H9 (cell line): ENCODE data around the gene HOXA1. TPM values are rescaled to one million over a fixed set of nuclear protein-coding genes. Genes with fewer than 3 reads are reported as not detected.

ENCODE experiments used
- DNase-seq: peaks from one replicate; pipeline ENCODE4 v3.0.0-alpha.2; 2017
- H2AFZ ChIP-seq: one replicate; pipeline ENCODE4 v1.6.1; 2013; ENCODE audit warnings: mild to moderate bottlenecking, low read length, control low read depth, moderate library complexity
- H2AK5ac ChIP-seq: 2 replicates; pipeline ENCODE4 v1.6.1; 2013; ENCODE audit warnings: low read length, control low read depth, mixed read lengths; ENCODE audit not compliant: insufficient read length
- H2BK120ac ChIP-seq: one replicate; pipeline ENCODE4 v1.6.1; 2013; ENCODE audit warnings: low read depth, mild to moderate bottlenecking, low read length, control low read depth, inconsistent platforms; ENCODE audit not compliant: poor library complexity, severe bottlenecking
- H2BK12ac ChIP-seq: 2 replicates; pipeline ENCODE4 v1.6.1; 2013; ENCODE audit warnings: low read length, control low read depth, mixed read lengths, low read depth; ENCODE audit not compliant: insufficient read length
- H2BK15ac ChIP-seq: 2 replicates; pipeline ENCODE4 v1.6.1; 2013; ENCODE audit warnings: low read depth, low read length, control low read depth
- H2BK20ac ChIP-seq: one replicate; pipeline ENCODE4 v1.6.1; 2013; ENCODE audit warnings: low read depth, mild to moderate bottlenecking, low read length, control low read depth, inconsistent platforms; ENCODE audit not compliant: poor library complexity, severe bottlenecking
- H2BK5ac ChIP-seq: 2 replicates; pipeline ENCODE4 v1.6.1; 2013; ENCODE audit warnings: low read length, control low read depth, mixed read lengths; ENCODE audit not compliant: insufficient read length
- H3K14ac ChIP-seq: 2 replicates; pipeline ENCODE4 v1.6.1; 2013; ENCODE audit warnings: low read length, control low read depth; ENCODE audit not compliant: insufficient read depth
- H3K18ac ChIP-seq: 2 replicates; pipeline ENCODE4 v1.6.1; 2013; ENCODE audit warnings: low read depth, mild to moderate bottlenecking, mixed read lengths, low read length, control low read depth; ENCODE audit not compliant: insufficient read length
- H3K23ac ChIP-seq: 2 replicates; pipeline ENCODE4 v1.6.1; 2013; ENCODE audit warnings: low read length, control low read depth, mixed read lengths, low read depth; ENCODE audit not compliant: insufficient read length
- H3K23me2 ChIP-seq: 2 replicates; pipeline ENCODE4 v1.6.1; 2013; ENCODE audit warnings: low read depth, mild to moderate bottlenecking, mixed read lengths, low read length, control low read depth; ENCODE audit not compliant: insufficient read length, poor library complexity, severe bottlenecking
- H3K27ac ChIP-seq: 2 replicates; pipeline ENCODE4 v1.5.1; 2013; ENCODE audit warnings: low read length, control low read depth, mixed read lengths, low read depth; ENCODE audit not compliant: insufficient read length
- H3K27me3 ChIP-seq: 2 replicates; pipeline ENCODE4 v1.6.1; 2013; ENCODE audit warnings: low read length, control low read depth, inconsistent platforms; ENCODE audit not compliant: insufficient read depth
- H3K4ac ChIP-seq: 2 replicates; pipeline ENCODE4 v1.6.1; 2013; ENCODE audit warnings: low read depth, mild to moderate bottlenecking, control low read depth, inconsistent platforms, low read length, moderate library complexity
- H3K4me1 ChIP-seq: 2 replicates; pipeline ENCODE4 v1.6.1; 2013; ENCODE audit warnings: low read length, control low read depth, inconsistent platforms; ENCODE audit not compliant: insufficient read depth
- H3K4me2 ChIP-seq: 2 replicates; pipeline ENCODE4 v1.6.1; 2013; ENCODE audit warnings: low read length, control low read depth, mixed read lengths; ENCODE audit not compliant: insufficient read length, insufficient read depth
- H3K56ac ChIP-seq: 2 replicates; pipeline ENCODE4 v1.6.1; 2013; ENCODE audit warnings: low read depth, mild to moderate bottlenecking, mixed read lengths, low read length, control low read depth; ENCODE audit not compliant: insufficient read length
- H3K79me1 ChIP-seq: 2 replicates; pipeline ENCODE4 v1.6.1; 2013; ENCODE audit warnings: low read depth, mild to moderate bottlenecking, moderate library complexity, low read length, control low read depth, inconsistent platforms; ENCODE audit not compliant: insufficient read depth, poor library complexity, severe bottlenecking
- H3K79me2 ChIP-seq: 2 replicates; pipeline ENCODE4 v1.6.1; 2013; ENCODE audit warnings: low read length, control low read depth, inconsistent platforms; ENCODE audit not compliant: insufficient read depth
- H3K9ac ChIP-seq: 2 replicates; pipeline ENCODE4 v1.6.1; 2013; ENCODE audit warnings: low read length, control low read depth, mixed read lengths; ENCODE audit not compliant: insufficient read length; ENCODE audit errors: extremely low read depth
- H3K9me3 ChIP-seq: one replicate; pipeline ENCODE4 v1.6.1; 2013; ENCODE audit warnings: low read depth, low read length, inconsistent platforms; ENCODE audit not compliant: control insufficient read depth
- H3T11ph ChIP-seq: one replicate; pipeline ENCODE4 v1.6.1; 2013; ENCODE audit warnings: mild to moderate bottlenecking, low read length, control low read depth, inconsistent platforms
- H4K20me1 ChIP-seq: one replicate; pipeline ENCODE4 v1.6.1; 2013; ENCODE audit not compliant: control insufficient read depth, insufficient read length, insufficient read depth
- H4K5ac ChIP-seq: 2 replicates; pipeline ENCODE4 v1.6.1; 2013; ENCODE audit warnings: low read depth, mild to moderate bottlenecking, mixed read lengths, low read length, control low read depth; ENCODE audit not compliant: insufficient read length
- H4K8ac ChIP-seq: replicated peaks from 2 replicates; pipeline ENCODE4 v1.6.1; 2013; ENCODE audit warnings: low read length, control low read depth, mixed read lengths, low read depth; ENCODE audit not compliant: insufficient read length
- H4K91ac ChIP-seq: 2 replicates; pipeline ENCODE4 v1.6.1; 2013; ENCODE audit warnings: low read depth, mild to moderate bottlenecking, moderate library complexity, mixed read lengths, low read length, control low read depth; ENCODE audit not compliant: insufficient read length
- H3K27ac Mint-ChIP-seq, 3 experiments: 2 replicates in 2 of 3; 3 replicates in 1 of 3; pipeline ENCODE4 v1.8.0; 2020 to 2021; ENCODE audit warnings: mixed read lengths in 3 of 3, mild to moderate bottlenecking in 1 of 3, moderate library complexity in 1 of 3
- H3K27me3 Mint-ChIP-seq: 2 replicates; pipeline ENCODE4 v1.8.0; 2021; ENCODE audit warnings: low read depth, mild to moderate bottlenecking, moderate library complexity, mixed read lengths
- H3K36me3 Mint-ChIP-seq, 3 experiments: 2 replicates in 2 of 3; 3 replicates in 1 of 3; pipeline ENCODE4 v1.8.0; 2020 to 2021; ENCODE audit warnings: low read depth in 3 of 3, mixed read lengths in 3 of 3; ENCODE audit not compliant: insufficient read depth in 1 of 3
- H3K4me1 Mint-ChIP-seq, 2 experiments: 2 replicates each; pipeline ENCODE4 v1.8.0; 2020; ENCODE audit warnings: mixed read lengths in 2 of 2
- H3K4me3 Mint-ChIP-seq, 2 experiments: 2 replicates in 1 of 2; 3 replicates in 1 of 2; pipeline ENCODE4 v1.8.0; 2020 to 2021; ENCODE audit warnings: mild to moderate bottlenecking in 2 of 2, mixed read lengths in 2 of 2, moderate library complexity in 1 of 2
- H3K9me3 Mint-ChIP-seq, 2 experiments: 2 replicates in 1 of 2; 3 replicates in 1 of 2; pipeline ENCODE4 v1.8.0; 2020; ENCODE audit warnings: mild to moderate bottlenecking in 2 of 2, mixed read lengths in 2 of 2, moderate library complexity in 1 of 2
- whole genome bisulfite sequencing: extraction: QIAGEN DNeasy Blood & Tissue Kit; methylation state at CpG from one replicate; pipeline ENCODE4 v1.1.7; 2013; ENCODE audit warnings: missing lambda C conversion rate, low lambda C conversion rate, mixed read lengths; ENCODE audit not compliant: insufficient read length; ENCODE audit errors: extremely low coverage; 5-methylcytosine and 5-hydroxymethylcytosine counted together
- total RNA-seq: library from RNA; stranded (reverse); gene quantifications from 2 replicates; pipeline ENCODE4 v1.2.1, GENCODE V29; 2021
- TF ChIP-seq, protein P1 (sequence below): fragments of 200-600 bp; sonication (generic); conservative IDR thresholded peaks from 3 replicates; pipeline ENCODE4 v1.8.0; 2021; ENCODE audit warnings: antibody characterized with exemption, mild to moderate bottlenecking

The HOXA1 gene
- total RNA-seq, 1 experiment from 2014 or later = not detected

GRCh38 chr7:27053153-27053552, 42.6 kb downstream of the HOXA1 start:
- H2BK12ac ChIP-seq = no peak overlapping the region
- no peaks in the 10 kb centered on the region for H3K27me3 ChIP-seq
- no peak overlapping the region for H3K4me3 Mint-ChIP-seq
- H3T11ph ChIP-seq = no peak overlapping the region
- H3K79me1 ChIP-seq = no peaks in the 10 kb centered on the region
- no peak overlapping the region for H3K14ac ChIP-seq
- no peak overlapping the region for H3K27ac ChIP-seq
- H3K36me3 Mint-ChIP-seq = no peaks in the 10 kb centered on the region
- H3K4me2 ChIP-seq = no peak overlapping the region
- H3K4ac ChIP-seq = no peak overlapping the region
- H2BK5ac ChIP-seq = no peak overlapping the region
- no CpG with 5 or more reads among the region's 3 CpGs for WGBS
- DNase-seq = peak; percentile 39
- H2AFZ ChIP-seq = no peak overlapping the region
- no peak overlapping the region for H3K18ac ChIP-seq
- no peaks in the 10 kb centered on the region for H3K4me1 ChIP-seq
- H4K20me1 ChIP-seq = no peaks in the 10 kb centered on the region
- H4K91ac ChIP-seq = no peak overlapping the region
- TF ChIP-seq, protein P1, sequence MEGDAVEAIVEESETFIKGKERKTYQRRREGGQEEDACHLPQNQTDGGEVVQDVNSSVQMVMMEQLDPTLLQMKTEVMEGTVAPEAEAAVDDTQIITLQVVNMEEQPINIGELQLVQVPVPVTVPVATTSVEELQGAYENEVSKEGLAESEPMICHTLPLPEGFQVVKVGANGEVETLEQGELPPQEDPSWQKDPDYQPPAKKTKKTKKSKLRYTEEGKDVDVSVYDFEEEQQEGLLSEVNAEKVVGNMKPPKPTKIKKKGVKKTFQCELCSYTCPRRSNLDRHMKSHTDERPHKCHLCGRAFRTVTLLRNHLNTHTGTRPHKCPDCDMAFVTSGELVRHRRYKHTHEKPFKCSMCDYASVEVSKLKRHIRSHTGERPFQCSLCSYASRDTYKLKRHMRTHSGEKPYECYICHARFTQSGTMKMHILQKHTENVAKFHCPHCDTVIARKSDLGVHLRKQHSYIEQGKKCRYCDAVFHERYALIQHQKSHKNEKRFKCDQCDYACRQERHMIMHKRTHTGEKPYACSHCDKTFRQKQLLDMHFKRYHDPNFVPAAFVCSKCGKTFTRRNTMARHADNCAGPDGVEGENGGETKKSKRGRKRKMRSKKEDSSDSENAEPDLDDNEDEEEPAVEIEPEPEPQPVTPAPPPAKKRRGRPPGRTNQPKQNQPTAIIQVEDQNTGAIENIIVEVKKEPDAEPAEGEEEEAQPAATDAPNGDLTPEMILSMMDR = no peak
- H2BK15ac ChIP-seq = no peak overlapping the region
- no peaks in the 10 kb centered on the region for H3K9me3 ChIP-seq
- H2BK20ac ChIP-seq = no peak overlapping the region
- H3K23ac ChIP-seq = no peak overlapping the region
- H3K56ac ChIP-seq = no peak overlapping the region
- H3K9me3 Mint-ChIP-seq = no peaks in the 10 kb centered on the region
- H2AK5ac ChIP-seq = no peak overlapping the region
- no peaks in the 10 kb centered on the region for H3K79me2 ChIP-seq
- no peak overlapping the region for H3K9ac ChIP-seq
- no peak overlapping the region for H4K5ac ChIP-seq
- H3K23me2 ChIP-seq = no peaks in the 10 kb centered on the region
- H3K27me3 Mint-ChIP-seq = no peaks in the 10 kb centered on the region
- peak overlapping the region in 1 of 3 experiments; percentile 12; a peak in 2 of 7 replicates for H3K27ac Mint-ChIP-seq
- H2BK120ac ChIP-seq = no peak overlapping the region
- H4K8ac ChIP-seq = no peak overlapping the region
- H3K4me1 Mint-ChIP-seq = peaks cover 6 to 8% of the 10 kb centered on the region in 2 experiments
